Stimulated activated CD8-positive, alpha-beta memory T cell treated with anti-CD3 and anti-CD28 coated beads, Interleukin-15, amount 100 ng/mL, for 1 hour (primary cell): ENCODE measurements around the gene NUP98.
"Not testable (repeated sequence)": the region's sequence is repeated elsewhere in the genome, so short reads cannot be mapped to it uniquely, and the experiment has no call there.

Experiments used
- DNase-seq: peaks from one replicate; pipeline ENCODE4 v3.0.0-alpha.2; 2020; ENCODE audit warnings: low read depth

NUP98 gene

GRCh38 chr11:3826721-3827120 lies 29.4 kb upstream of the NUP98 start:
- DNase-seq = no peak

- no peak for DNase-seq
Observed at GRCh38 chr11:3825473-3826154, 28.3 kb upstream of the NUP98 start.

DNA sequence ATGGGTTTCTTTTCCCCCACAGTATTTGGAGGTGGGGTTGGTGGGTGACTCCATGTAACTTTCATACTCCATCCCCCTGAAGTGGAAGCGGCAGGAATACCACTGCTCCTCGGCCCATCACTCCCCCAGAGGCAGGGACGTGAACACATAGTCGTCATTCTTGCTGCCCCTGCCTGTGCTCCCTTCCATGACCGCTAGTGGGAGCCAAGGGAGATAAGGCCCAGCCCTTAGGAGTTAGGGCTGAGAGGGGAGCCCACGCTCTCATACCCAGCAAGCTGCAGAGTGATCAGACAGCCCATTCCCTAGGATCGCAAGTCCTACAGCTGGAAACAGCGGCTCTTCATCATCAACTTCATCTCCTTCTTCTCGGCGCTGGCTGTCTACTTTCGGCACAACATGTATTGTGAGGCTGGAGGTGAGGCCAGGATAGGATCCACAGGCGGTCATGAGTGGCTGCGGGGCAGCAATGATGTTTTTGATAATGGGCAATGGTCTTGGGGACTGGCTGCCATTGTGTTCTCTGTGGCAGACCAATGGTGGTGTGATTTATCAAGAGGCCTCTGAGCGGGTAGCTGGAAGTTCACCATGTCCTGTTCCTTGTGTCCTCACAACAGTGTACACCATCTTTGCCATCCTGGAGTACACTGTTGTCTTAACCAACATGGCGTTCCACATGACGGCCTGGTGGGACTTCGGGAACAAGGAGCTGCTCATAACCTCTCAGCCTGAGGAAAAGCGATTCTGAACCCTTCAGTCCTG lies 27.5 kb upstream of the NUP98 start:
- DNase-seq = peak; percentile 62

DNA sequence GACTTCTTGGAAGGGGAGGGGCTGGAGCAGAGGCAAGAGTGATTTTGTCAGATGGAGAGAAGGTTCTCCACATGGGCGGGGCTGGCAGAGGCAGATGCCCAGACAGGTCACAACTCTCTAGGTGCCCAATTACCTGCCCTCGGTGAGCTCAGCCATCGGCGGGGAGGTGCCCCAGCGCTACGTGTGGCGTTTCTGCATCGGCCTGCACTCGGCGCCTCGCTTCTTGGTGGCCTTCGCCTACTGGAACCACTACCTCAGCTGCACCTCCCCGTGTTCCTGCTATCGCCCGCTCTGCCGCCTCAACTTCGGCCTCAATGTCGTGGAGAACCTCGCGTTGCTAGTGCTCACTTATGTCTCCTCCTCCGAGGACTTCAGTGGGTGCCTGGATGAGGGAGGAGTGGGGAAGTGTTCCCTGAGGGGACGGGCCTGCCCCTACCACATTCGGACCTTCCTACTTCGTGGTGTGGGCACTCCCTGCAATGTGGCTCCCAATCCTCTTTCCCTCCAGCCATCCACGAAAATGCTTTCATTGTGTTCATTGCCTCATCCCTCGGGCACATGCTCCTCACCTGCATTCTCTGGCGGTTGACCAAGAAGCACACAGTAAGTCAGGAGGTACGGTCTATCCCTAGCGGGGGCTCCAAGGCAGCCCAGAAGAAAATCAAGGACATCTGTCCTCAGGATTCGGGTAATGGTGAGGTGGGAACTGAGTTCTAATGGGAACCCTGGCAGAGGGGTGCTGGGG lies 26.6 kb upstream of the NUP98 start:
- no peak for DNase-seq

DNA sequence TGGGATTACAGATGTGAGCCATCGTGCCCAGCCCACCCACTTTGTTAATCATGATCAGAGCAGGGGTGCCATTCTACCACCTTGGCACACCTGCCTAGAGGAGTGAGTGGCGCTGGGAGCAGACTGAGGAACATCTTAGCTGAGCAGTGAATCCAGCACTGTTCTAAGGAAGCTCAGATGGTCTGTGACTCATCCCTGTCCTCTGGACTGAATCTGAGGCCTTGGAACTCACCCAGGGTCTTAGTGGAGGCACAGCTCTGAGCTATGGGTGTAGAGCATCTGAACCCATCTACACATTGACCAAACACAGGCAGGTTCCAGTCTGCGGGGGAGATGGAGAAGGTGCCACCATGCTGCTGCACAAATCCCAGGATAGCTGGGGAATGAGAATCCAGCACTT lies 25.9 kb upstream of the NUP98 start:
- no peak for DNase-seq

GRCh38 chr11:3822312-3822711 lies 25.0 kb upstream of the NUP98 start:
- DNase-seq = no peak

DNA sequence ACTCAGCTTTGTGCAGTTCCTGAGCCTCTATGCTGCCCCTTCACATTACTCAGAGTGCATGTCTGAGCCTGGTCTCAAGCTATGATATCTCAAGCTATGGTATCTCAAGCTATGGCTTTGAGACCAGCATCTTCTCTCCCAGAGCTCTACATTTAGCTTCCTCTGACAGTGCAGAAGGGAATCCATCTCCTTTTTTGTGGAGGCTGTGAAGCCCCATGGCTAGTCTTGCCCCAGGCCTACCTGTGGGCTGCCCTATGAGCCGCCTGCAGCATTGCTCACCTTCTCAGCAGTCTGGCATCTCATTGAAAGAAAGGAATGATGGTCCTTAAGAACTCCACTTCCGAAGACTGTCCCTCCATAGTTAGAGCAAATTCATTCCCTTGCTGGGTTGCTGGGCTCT lies 23.6 kb upstream of the NUP98 start:
- DNase-seq = no peak

- DNase-seq = no peak
Observed at GRCh38 chr11:3817181-3817800, 19.9 kb upstream of the NUP98 start.

- DNase-seq = no peak
Observed at GRCh38 chr11:3816673-3817072, 19.3 kb upstream of the NUP98 start.

GRCh38 chr11:3815845-3816244 lies 18.5 kb upstream of the NUP98 start:
- DNase-seq = no peak

DNA sequence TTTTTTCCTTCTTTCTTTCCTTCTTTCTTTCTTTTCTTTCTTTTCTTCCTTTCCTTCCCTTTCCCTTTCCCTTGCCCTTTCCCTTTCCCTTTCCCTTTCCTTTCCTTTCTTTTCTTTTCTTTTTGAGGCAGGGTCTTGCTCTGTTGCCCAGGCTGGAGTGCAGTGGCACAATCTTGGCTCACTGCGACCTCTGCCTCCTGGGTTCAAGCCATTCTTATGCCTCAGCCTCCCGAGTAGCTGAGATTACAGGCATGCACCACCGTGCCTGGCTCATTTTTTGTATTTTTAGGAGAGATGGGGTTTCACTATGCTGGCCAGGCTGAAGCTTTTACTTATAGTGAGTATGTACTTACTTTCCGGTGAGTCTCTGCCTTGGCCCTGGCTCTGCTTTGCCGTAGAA lies 17.5 kb upstream of the NUP98 start:
- DNase-seq = not testable (repeated sequence)

DNA sequence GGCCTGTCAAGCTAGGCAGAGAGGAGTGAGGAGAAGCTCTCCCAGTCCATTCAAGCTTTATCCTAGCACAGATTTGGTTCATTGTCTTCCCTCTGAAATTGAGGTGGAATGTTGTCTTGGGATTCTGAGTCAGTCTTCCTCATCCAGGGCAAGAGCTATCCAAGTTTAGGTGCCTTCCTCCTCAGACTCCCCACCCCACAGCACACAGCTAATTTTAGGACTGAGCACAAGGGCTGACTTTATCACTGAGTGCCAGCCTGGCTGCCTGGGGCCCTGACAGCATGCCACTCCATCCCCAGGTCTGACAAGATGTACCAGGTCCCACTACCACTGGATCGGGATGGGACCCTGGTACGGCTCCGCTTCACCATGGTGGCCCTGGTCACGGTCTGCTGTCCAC lies 13.6 kb upstream of the NUP98 start:
- no peak for DNase-seq

DNA sequence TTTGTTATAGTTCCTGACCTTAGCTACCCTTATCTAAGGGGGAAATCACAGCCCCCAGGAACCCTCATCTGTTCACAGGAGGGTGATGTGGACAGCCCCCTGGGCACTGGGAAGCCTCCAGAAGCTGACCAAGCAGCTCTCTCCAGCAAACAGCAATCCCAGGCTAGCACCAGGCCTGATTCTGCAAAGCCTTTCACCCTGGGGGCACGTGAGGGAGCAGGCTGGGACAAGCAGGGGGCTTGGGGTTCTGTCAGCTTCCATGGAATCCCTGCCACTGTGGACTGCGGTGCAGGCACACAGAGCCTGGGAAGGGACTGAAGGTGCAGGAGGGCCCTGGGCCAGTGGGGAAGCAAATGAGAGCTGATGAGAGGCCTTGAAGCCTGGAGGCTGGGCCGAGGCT lies 13.1 kb upstream of the NUP98 start:
- no peak for DNase-seq

- no peak for DNase-seq
Observed at GRCh38 chr11:3809624-3809928, 12.2 kb upstream of the NUP98 start.

GRCh38 chr11:3808861-3809623 lies 11.7 kb upstream of the NUP98 start:
- no peak for DNase-seq

DNA sequence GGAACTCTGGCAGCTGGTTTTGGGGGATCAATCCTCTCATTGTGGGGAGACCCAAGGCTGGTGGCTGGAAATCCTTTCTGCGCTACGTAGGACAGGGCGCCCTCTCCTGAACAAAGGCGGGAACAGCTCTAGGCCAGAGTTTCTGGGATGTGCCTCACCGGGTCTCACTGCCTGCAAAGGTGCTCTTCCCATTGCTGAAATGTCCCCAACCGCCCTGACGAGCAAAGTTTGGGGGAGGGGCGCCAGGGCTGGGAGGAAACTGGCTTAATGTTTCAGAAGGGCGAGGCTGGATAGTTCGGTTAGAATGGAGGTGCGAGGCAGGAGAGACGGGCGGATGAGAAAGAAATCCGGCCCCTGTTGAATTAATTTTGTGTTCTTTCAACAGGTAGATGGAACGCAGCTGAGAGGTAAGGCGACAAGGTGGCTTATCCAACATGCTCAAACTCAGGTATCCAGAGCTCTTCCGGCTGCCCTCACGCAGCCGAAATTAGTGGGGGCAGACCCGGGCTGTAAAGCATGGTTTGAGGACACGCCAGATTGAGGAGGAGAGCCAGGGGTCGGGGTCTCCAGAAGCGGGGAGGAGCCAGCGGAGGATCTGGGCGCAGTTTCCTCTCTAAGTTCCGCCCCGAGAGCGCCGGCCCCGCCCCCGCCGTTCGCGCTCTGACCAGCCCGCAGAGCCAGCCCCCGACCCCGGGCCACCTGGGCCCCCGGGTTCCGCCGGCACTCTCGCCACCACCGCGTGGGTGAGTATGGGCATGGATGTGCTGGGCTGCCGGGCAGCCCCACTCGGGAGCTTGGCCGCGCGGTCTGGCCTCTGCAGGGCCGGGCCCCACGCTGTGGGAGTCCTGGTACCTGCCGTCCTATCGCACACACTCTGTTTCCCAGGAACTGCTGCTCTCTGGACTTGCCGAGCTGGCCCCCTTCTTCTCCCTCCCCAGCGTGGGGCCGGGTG lies 10.8 kb upstream of the NUP98 start, which contains the start of gene PGAP2:
Gene PGAP2, plus strand, starts transcription at position 652 of the 952 bp plus-strand sequence. CDS start 2,700 bp downstream, outside the sequence.
- peak; percentile 28 for DNase-seq

DNA sequence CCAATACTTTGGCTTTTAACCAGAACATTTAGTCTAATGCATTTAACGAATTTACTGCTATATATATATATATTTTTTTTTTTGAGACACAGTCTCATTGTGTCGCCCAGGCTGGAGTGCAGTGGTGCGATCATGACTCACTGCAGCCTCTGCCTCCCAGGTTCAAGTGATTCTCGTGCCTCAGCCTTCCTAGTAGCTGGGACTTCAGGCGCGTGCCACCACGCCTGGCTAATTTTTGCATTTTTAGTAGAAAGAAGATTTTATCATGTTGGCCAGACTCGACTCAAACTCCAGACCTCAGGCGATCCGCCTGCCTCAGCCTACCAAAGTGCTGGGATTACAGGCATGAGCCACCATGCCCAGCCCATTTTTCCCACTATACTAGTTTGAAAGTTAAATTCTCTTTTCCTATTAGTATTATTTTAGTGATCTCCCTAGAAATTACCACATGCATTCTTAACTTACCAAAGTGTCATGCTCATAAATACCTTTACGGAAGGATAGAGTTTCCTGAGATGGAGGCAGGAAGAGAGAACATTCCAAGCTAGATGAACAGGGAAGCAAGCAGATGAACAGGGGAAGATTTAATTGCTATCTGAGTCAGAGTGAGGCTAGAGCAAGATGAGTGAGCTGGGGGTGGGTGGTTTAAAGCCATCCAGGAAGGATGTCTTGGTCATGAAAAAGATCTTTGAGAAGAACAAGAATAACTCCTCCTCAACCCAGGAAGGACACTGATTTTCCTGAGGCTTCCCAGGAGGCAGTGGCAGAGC lies 6.6 kb upstream of the NUP98 start:
- DNase-seq = no peak

- DNase-seq = no peak
Observed at GRCh38 chr11:3802011-3802790, 4.8 kb upstream of the NUP98 start.

- DNase-seq = no peak
Observed at GRCh38 chr11:3799873-3800272, 2.5 kb upstream of the NUP98 start.
